Smooth muscle cell (in vitro differentiated cells): ENCODE data around the gene SMYD3. TPM values are rescaled to one million over a fixed set of nuclear protein-coding genes. Genes with fewer than 3 reads are reported as not detected.
A peak's percentile ranks its signal among the peaks of the same experiment; 100 is the strongest.

Experiments used
- DNase-seq: peaks from one replicate; lab custom pipeline; 2025; ENCODE audit not compliant: unreplicated experiment; lab: John Stamatoyannopoulos, UW
- H2AFZ ChIP-seq: fragments of 200-600 bp; sonication (generic); 2 replicates; pipeline ENCODE4 v1.6.0; 2016; ENCODE audit warnings: antibody characterized with exemption, low read depth, mild to moderate bottlenecking
- H3F3A ChIP-seq: fragments of 200-600 bp; sonication (generic); 2 replicates; pipeline ENCODE4 v1.6.0; 2017; ENCODE audit warnings: antibody characterized with exemption, low read depth
- H3K27ac ChIP-seq: fragments of 200-600 bp; sonication (generic); 2 replicates; pipeline ENCODE4 v1.5.1; 2016; ENCODE audit warnings: low read depth, mild to moderate bottlenecking
- H3K27me3 ChIP-seq: fragments of 200-600 bp; sonication (generic); 2 replicates; pipeline ENCODE4 v1.6.1; 2016; ENCODE audit warnings: low read depth, mild to moderate bottlenecking
- H3K36me3 ChIP-seq: fragments of 200-600 bp; sonication (generic); 2 replicates; pipeline ENCODE4 v1.5.1; 2016; ENCODE audit warnings: low read depth
- H3K4me1 ChIP-seq: fragments of 200-600 bp; sonication (generic); 2 replicates; pipeline ENCODE4 v1.5.1; 2016; ENCODE audit warnings: low read depth
- H3K4me2 ChIP-seq: fragments of 200-600 bp; sonication (generic); 2 replicates; pipeline ENCODE4 v1.6.0; 2016; ENCODE audit warnings: mild to moderate bottlenecking
- H3K4me3 ChIP-seq: fragments of 200-600 bp; sonication (generic); 2 replicates; pipeline ENCODE4 v1.5.1; 2016; ENCODE audit warnings: mild to moderate bottlenecking
- H3K79me2 ChIP-seq: fragments of 200-600 bp; sonication (generic); 2 replicates; pipeline ENCODE4 v1.6.0; 2016; ENCODE audit warnings: low read depth, mild to moderate bottlenecking
- H3K9ac ChIP-seq: fragments of 200-600 bp; sonication (generic); 2 replicates; pipeline ENCODE4 v1.6.0; 2016; ENCODE audit warnings: low read depth
- H3K9me3 ChIP-seq: fragments of 200-600 bp; sonication (generic); replicated peaks from 2 replicates; pipeline ENCODE4 v1.5.1; 2016; ENCODE audit warnings: low read depth
- H4K20me1 ChIP-seq: fragments of 200-600 bp; sonication (generic); 2 replicates; pipeline ENCODE4 v1.6.0; 2016; ENCODE audit warnings: low read depth
- WGBS: methylation state at CpG from one replicate; pipeline ENCODE4 v1.1.7; 2016; ENCODE audit warnings: low lambda C conversion rate; 5-methylcytosine and 5-hydroxymethylcytosine counted together
- polyA plus RNA-seq: library from polyadenylated mRNA; unstranded; fragments of >200 nt; fragmentation: Nextera tagmentation; extraction: Ambion mirVana; gene quantifications from 2 replicates; pipeline ENCODE4 v1.2.1, GENCODE V29; 2016
- total RNA-seq: library from RNA; depleted of rRNA; stranded (reverse); fragments of >200 nt; gene quantifications from 2 replicates; pipeline ENCODE4 v1.2.3, GENCODE V29; 2014
- TF ChIP-seq, protein P1 (sequence below): fragments of 200-600 bp; sonication (generic); IDR thresholded peaks from 2 replicates; pipeline ENCODE4 v1.5.1; 2017; ENCODE audit warnings: borderline replicate concordance, mild to moderate bottlenecking, antibody characterized with exemption; ENCODE audit not compliant: insufficient read depth, poor library complexity, severe bottlenecking

Gene SMYD3
- total and polyA plus RNA-seq, 2 experiments from 2014 or later = 162 to 301 TPM

DNA sequence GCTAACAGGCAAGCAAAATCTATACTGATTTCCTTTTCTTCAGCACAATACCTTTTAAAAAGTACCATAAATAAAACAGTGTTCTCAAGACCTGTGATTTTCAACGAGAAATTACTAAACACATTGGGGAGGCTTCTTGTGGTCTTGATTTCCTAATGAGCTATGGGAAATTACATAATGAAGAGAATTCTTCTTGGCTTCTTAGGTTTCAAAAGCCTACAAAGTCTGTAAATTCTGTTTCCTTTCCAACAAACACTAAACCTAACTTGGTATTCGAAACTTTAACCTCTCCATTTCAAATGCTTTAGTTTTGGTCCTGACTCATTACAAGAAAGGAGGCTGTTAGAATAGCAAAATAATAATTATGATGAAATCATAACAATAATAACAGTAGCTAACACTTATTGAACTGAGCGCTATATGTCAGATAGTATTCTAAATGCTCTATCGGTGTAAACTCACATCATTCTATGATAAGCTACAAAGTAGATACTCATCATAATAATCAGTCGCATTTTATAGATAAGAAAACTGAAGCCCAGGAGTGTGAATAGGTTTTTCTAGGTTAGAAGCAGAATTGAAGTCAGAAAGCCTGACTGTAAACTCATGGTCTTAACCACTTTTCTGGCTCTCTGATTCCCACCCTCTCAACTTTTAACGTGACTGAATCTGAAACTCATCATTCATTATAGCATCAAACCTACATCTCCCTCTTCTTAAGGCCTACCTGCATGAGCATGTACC is 486.7 kb downstream of the SMYD3 start:
- DNase-seq = no peak
- peaks cover 4% of the 10 kb centered on the region for H3K79me2 ChIP-seq
- whole genome bisulfite sequencing = 84% methylated on average over 6 of the region's 6 CpGs
- no peaks in the 10 kb centered on the region for H3K9me3 ChIP-seq
- no peaks in the 10 kb centered on the region for H3K36me3 ChIP-seq
- H3K4me3 ChIP-seq = no peak overlapping the region
- peaks cover 9% of the 10 kb centered on the region for H4K20me1 ChIP-seq
- no peak overlapping the region for H3K4me2 ChIP-seq
- H3K27ac ChIP-seq = no peak overlapping the region
- H2AFZ ChIP-seq = no peak overlapping the region
- TF ChIP-seq, protein P1, sequence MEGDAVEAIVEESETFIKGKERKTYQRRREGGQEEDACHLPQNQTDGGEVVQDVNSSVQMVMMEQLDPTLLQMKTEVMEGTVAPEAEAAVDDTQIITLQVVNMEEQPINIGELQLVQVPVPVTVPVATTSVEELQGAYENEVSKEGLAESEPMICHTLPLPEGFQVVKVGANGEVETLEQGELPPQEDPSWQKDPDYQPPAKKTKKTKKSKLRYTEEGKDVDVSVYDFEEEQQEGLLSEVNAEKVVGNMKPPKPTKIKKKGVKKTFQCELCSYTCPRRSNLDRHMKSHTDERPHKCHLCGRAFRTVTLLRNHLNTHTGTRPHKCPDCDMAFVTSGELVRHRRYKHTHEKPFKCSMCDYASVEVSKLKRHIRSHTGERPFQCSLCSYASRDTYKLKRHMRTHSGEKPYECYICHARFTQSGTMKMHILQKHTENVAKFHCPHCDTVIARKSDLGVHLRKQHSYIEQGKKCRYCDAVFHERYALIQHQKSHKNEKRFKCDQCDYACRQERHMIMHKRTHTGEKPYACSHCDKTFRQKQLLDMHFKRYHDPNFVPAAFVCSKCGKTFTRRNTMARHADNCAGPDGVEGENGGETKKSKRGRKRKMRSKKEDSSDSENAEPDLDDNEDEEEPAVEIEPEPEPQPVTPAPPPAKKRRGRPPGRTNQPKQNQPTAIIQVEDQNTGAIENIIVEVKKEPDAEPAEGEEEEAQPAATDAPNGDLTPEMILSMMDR = no peak
- H3K4me1 ChIP-seq = no peaks in the 10 kb centered on the region
- H3F3A ChIP-seq = peaks cover 8% of the 10 kb centered on the region
- H3K9ac ChIP-seq = no peak overlapping the region
- no peaks in the 10 kb centered on the region for H3K27me3 ChIP-seq

DNA sequence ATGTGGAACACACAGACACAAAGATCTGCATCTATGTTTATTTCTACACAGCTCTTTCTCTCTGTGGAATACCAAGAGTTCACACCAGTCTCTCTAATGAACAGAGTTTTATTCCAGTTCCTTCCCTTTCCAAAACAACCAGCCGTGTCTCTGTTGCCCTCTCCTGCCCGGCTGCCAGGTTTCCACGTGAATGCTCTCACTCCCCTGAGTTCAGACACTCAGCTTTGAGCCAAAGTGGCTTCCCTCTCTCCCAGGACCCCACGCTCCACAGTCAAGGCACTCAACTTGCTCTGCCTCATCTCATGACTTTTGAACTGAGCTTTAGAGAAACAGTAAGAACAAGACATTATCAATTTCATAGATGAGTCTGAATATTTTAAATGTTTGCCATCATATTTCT is 488.9 kb downstream of the SMYD3 start:
- Histone ChIP-seq H3K27ac (no peak overlapping the region), H4K20me1 (peaks cover 5% of the 10 kb centered on the region), H3K27me3 (no peaks in the 10 kb centered on the region), H3K9ac (no peak overlapping the region), H3K9me3 (no peaks in the 10 kb centered on the region), H3K4me1 (no peaks in the 10 kb centered on the region), H3K36me3 (no peaks in the 10 kb centered on the region), H3F3A (peaks cover under 1% of the 10 kb centered on the region), H3K79me2 (peaks cover 4% of the 10 kb centered on the region), H2AFZ (no peak overlapping the region), H3K4me3 (no peak overlapping the region), H3K4me2 (no peak overlapping the region)
- no peak for DNase-seq
- WGBS = 89% methylated on average over 4 of the region's 4 CpGs
- TF ChIP-seq, protein P1 = no peak

DNA sequence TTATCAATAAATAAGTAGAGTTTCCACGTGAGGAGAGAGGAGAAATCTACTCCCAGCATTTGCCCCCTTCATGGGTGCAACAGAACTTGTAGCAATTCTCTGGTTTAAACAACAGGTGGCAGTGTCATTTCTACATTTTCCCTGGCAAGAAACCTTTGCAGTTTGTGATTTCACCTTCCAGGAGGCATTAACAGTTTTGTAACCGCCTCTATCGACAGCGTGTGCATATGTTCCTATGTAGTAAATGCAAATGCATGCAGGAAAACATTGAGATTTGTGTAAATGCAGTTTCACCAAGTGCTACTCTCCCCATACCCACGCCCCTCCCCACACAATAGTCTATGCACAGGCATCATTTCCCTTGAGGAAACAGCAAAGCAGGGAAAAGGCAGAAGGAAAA is 494.7 kb downstream of the SMYD3 start:
- WGBS = 31% methylated on average over 5 of the region's 5 CpGs
- Histone ChIP-seq H3K4me3 (no peak overlapping the region), H3K4me2 (no peak overlapping the region), H3K27me3 (no peaks in the 10 kb centered on the region), H3F3A (no peaks in the 10 kb centered on the region), H3K9me3 (no peaks in the 10 kb centered on the region), H4K20me1 (no peaks in the 10 kb centered on the region), H2AFZ (no peak overlapping the region), H3K79me2 (no peaks in the 10 kb centered on the region), H3K27ac (no peak overlapping the region), H3K36me3 (no peaks in the 10 kb centered on the region), H3K9ac (no peak overlapping the region), H3K4me1 (no peaks in the 10 kb centered on the region)
- TF ChIP-seq, protein P1 = peak; percentile 49
- no peak for DNase-seq

DNA sequence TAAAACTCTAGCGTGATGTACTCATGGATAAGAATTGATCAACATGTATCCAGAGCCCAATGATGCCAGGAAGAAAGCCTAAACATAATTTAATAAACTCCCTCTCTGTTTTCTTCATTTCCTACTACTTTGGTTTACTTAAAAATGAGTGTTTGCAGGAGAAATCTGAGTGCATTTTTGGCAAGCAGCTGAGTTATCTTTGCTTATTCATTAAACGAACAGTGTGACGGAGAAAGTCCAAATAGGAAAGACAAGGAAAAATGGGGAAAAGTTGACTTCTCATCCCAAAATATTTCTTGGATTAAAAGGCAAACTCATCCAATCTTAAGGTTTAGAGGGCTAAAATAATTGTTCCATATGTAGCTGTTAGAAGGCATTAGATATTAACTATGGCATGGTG is 496.7 kb downstream of the SMYD3 start:
- no peaks in the 10 kb centered on the region for H3K79me2 ChIP-seq
- no peaks in the 10 kb centered on the region for H3K9me3 ChIP-seq
- no peak for DNase-seq
- no peaks in the 10 kb centered on the region for H3K36me3 ChIP-seq
- TF ChIP-seq, protein P1 = no peak
- H3F3A ChIP-seq = peaks cover 4% of the 10 kb centered on the region
- no peaks in the 10 kb centered on the region for H3K27me3 ChIP-seq
- 91% methylated on average over 3 of the region's 3 CpGs for WGBS
- no peak overlapping the region for H3K27ac ChIP-seq
- no peak overlapping the region for H2AFZ ChIP-seq
- no peak overlapping the region for H3K9ac ChIP-seq
- no peaks in the 10 kb centered on the region for H3K4me1 ChIP-seq
- H4K20me1 ChIP-seq = no peaks in the 10 kb centered on the region
- no peak overlapping the region for H3K4me2 ChIP-seq
- H3K4me3 ChIP-seq = no peak overlapping the region
